Ishikawa (cell line): ENCODE results near the gene CALU.

ENCODE experiments used
- EP300 ChIP-seq: IDR thresholded peaks from 2 replicates; pipeline ENCODE4 v1.6.1; 2012; ENCODE audit warnings: borderline replicate concordance
- FOXM1 ChIP-seq: IDR thresholded peaks from 2 replicates; pipeline ENCODE4 v1.6.1; 2012; ENCODE audit warnings: low read depth, borderline replicate concordance
- MAX ChIP-seq: IDR thresholded peaks from 2 replicates; pipeline ENCODE4 v1.6.1; 2012
- NFIC ChIP-seq: IDR thresholded peaks from 2 replicates; pipeline ENCODE4 v1.6.1; 2012
- TCF12 ChIP-seq: IDR thresholded peaks from 2 replicates; pipeline ENCODE4 v1.6.1; 2012; ENCODE audit warnings: low read depth
- USF1 ChIP-seq: IDR thresholded peaks from 2 replicates; pipeline ENCODE4 v1.6.1; 2012
- YY1 ChIP-seq: IDR thresholded peaks from 2 replicates; pipeline ENCODE4 v1.6.1; 2012; ENCODE audit warnings: low read depth
- TF ChIP-seq, protein P1 (sequence below): IDR thresholded peaks from 2 replicates; pipeline ENCODE4 v1.6.1; 2012; ENCODE audit warnings: low read depth, mild to moderate bottlenecking

DNA sequence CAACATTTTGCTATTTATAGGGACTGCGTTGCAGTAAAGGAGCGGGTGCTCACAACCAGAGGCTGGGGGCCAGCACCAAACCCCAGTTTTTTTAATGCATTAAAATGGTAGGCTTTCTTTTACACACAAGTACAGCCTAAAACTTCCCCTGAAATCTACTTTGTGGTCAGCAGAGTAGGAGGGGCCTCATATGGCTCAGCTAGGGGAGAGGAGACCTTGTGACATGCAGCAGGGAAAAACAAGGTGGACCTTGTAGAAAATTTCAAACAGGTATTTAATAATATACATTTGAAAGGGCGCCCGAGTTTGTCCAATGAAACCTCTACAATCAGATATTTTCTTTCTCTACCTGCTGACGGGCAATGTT, 54.0 kb downstream of the CALU start:
- TF ChIP-seq NFIC: no peak
- no peak for TF ChIP-seq YY1
- no peak for TF ChIP-seq MAX
- TF ChIP-seq EP300: no peak
- TF ChIP-seq USF1: no peak
- TF ChIP-seq, protein P1, sequence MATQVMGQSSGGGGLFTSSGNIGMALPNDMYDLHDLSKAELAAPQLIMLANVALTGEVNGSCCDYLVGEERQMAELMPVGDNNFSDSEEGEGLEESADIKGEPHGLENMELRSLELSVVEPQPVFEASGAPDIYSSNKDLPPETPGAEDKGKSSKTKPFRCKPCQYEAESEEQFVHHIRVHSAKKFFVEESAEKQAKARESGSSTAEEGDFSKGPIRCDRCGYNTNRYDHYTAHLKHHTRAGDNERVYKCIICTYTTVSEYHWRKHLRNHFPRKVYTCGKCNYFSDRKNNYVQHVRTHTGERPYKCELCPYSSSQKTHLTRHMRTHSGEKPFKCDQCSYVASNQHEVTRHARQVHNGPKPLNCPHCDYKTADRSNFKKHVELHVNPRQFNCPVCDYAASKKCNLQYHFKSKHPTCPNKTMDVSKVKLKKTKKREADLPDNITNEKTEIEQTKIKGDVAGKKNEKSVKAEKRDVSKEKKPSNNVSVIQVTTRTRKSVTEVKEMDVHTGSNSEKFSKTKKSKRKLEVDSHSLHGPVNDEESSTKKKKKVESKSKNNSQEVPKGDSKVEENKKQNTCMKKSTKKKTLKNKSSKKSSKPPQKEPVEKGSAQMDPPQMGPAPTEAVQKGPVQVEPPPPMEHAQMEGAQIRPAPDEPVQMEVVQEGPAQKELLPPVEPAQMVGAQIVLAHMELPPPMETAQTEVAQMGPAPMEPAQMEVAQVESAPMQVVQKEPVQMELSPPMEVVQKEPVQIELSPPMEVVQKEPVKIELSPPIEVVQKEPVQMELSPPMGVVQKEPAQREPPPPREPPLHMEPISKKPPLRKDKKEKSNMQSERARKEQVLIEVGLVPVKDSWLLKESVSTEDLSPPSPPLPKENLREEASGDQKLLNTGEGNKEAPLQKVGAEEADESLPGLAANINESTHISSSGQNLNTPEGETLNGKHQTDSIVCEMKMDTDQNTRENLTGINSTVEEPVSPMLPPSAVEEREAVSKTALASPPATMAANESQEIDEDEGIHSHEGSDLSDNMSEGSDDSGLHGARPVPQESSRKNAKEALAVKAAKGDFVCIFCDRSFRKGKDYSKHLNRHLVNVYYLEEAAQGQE: no peak
- TF ChIP-seq FOXM1: no peak
- no peak for TF ChIP-seq TCF12
